OCI-LY3 (cell line): ENCODE data around the gene FAM222B.

Experiments
- H2AFZ ChIP-seq: fragments of 200-600, 300-600 bp; shearing (Covaris generic); 2 replicates; pipeline ENCODE4 v1.6.0; 2014; ENCODE audit warnings: antibody characterized with exemption, low read depth, low read length
- H3K27ac ChIP-seq: fragments of 200-600, 300-600 bp; sonication (generic); 2 replicates; pipeline ENCODE4 v1.5.1; 2014; ENCODE audit warnings: mild to moderate bottlenecking, low read length, moderate library complexity, mixed read lengths
- H3K27me3 ChIP-seq: fragments of 200-600, 300-600 bp; sonication (generic); 2 replicates; pipeline ENCODE4 v1.6.1; 2014; ENCODE audit warnings: low read depth, low read length, mixed read lengths
- H3K36me3 ChIP-seq: fragments of 200-600, 300-600 bp; sonication (generic); replicated peaks from 2 replicates; pipeline ENCODE3; 2014; ENCODE audit warnings: low read depth, low read length, mixed read lengths
- H3K4me1 ChIP-seq: fragments of 300-600, 200-600 bp; sonication (generic); 2 replicates; pipeline ENCODE4 v1.6.1; 2014; ENCODE audit warnings: low read length, mixed read lengths
- H3K4me2 ChIP-seq: fragments of 200-600, 300-600 bp; sonication (generic); 2 replicates; pipeline ENCODE4 v1.6.1; 2014; ENCODE audit warnings: low read length, mixed read lengths
- H3K4me3 ChIP-seq: fragments of 300-600, 200-600 bp; sonication (generic); 2 replicates; pipeline ENCODE4 v1.5.1; 2014; ENCODE audit warnings: antibody characterized with exemption, mild to moderate bottlenecking, low read length, moderate library complexity
- H3K79me2 ChIP-seq: fragments of 300-600, 200-600 bp; shearing (Covaris generic); 2 replicates; pipeline ENCODE4 v1.6.1; 2014; ENCODE audit warnings: mild to moderate bottlenecking, low read length, mixed read lengths
- H3K9ac ChIP-seq: fragments of 300-600, 200-600 bp; shearing (Covaris generic); 2 replicates; pipeline ENCODE4 v1.6.0; 2014; ENCODE audit warnings: mild to moderate bottlenecking, low read length, moderate library complexity
- H3K9me3 ChIP-seq: fragments of 200-600, 300-600 bp; shearing (Covaris generic); 2 replicates; pipeline ENCODE4 v1.6.1; 2014; ENCODE audit warnings: low read length, mixed read lengths; ENCODE audit not compliant: insufficient read depth
- H4K20me1 ChIP-seq: fragments of 200-600, 300-600 bp; sonication (generic); 2 replicates; pipeline ENCODE4 v1.6.1; 2016; ENCODE audit warnings: low read length, mixed read lengths; ENCODE audit not compliant: insufficient read depth
- EZH2phosphoT487 ChIP-seq: fragments of 200-600 bp; shearing (Covaris generic); IDR thresholded peaks from 2 replicates; pipeline ENCODE4 v1.6.1; 2018; ENCODE audit warnings: antibody characterized with exemption, mixed run types, low read depth
- TF ChIP-seq, protein P1 (sequence below): fragments of 200-600, 300-600 bp; sonication (generic); IDR thresholded peaks from 2 replicates; pipeline ENCODE4 v1.5.1; 2014; ENCODE audit warnings: antibody characterized with exemption, low read length, low read depth

The FAM222B gene

DNA sequence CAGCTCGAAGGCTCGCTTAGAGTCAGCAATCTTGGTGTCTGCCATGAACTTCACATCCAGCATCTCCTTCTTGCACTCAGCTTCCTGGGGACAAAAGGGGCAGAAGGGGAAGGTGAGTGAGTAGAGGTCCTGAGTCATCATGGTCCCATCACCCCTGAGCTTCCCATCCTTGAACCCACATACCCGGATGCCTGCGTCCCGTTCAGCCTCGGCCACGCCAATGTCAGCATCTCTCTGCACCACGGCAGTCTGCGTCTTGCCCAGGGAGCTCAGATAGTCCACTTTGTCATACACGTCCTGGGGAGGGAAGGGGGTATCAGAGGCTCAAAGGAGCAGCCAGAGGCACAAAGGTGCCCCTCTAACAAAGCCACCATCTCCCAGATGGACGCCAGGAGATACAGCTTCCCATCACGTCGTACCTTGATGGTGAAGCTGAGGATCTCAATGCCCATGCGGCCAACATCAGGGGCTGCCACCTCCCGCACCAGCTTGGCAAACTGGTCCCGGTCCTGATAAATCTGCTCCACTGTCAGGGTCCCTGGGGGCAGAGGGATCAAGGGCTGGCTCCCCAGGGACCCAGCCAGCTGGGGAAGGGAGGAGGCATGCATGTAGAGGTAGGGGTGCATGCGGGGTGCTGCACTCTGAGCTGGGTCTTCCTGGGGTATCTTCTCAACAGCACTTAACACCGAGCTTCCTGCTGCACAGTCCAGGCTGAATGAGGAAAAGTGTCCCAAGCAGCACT lies 39.7 kb upstream of the FAM222B start:
- no peaks in the 10 kb centered on the region for H4K20me1 ChIP-seq
- H3K4me2 ChIP-seq = no peak overlapping the region
- H3K79me2 ChIP-seq = no peaks in the 10 kb centered on the region
- H3K9me3 ChIP-seq = no peaks in the 10 kb centered on the region
- TF ChIP-seq, protein P1, sequence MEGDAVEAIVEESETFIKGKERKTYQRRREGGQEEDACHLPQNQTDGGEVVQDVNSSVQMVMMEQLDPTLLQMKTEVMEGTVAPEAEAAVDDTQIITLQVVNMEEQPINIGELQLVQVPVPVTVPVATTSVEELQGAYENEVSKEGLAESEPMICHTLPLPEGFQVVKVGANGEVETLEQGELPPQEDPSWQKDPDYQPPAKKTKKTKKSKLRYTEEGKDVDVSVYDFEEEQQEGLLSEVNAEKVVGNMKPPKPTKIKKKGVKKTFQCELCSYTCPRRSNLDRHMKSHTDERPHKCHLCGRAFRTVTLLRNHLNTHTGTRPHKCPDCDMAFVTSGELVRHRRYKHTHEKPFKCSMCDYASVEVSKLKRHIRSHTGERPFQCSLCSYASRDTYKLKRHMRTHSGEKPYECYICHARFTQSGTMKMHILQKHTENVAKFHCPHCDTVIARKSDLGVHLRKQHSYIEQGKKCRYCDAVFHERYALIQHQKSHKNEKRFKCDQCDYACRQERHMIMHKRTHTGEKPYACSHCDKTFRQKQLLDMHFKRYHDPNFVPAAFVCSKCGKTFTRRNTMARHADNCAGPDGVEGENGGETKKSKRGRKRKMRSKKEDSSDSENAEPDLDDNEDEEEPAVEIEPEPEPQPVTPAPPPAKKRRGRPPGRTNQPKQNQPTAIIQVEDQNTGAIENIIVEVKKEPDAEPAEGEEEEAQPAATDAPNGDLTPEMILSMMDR = no peak
- TF ChIP-seq EZH2phosphoT487 = no peak
- peaks cover 31% of the 10 kb centered on the region for H3K36me3 ChIP-seq
- no peak overlapping the region for H2AFZ ChIP-seq
- no peaks in the 10 kb centered on the region for H3K27me3 ChIP-seq
- no peak overlapping the region for H3K4me3 ChIP-seq
- H3K9ac ChIP-seq = no peak overlapping the region
- H3K4me1 ChIP-seq = peaks cover 6% of the 10 kb centered on the region
- H3K27ac ChIP-seq = no peak overlapping the region

DNA sequence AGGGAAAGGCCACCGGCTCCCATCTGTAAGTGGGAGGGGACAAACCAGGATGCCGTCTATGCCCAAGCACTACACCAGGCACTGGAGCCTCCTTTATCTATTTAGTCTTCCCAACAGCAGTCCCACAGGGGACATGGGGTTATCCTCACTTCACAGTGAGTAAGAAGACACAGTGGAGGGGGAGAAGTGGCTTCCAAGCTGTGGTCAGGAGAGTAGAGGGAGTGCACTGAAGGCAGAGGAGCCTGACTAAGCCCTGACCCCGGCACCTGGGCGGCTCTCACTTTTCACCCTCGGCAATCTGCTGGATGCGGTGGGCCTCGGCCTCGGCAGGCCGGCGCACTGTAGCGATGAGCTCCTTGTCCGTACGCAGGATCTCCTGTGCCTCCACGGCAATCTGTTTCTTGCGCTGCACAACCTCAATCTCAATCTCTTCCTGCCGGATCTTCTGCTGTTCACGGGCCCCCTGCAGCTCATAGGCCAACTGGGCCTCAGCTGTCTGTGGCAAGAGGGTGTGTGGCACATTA lies 39.0 kb upstream of the FAM222B start:
- Histone ChIP-seq H3K27me3 (no peaks in the 10 kb centered on the region), H3K4me3 (no peak overlapping the region), H3K79me2 (no peaks in the 10 kb centered on the region), H3K9ac (no peak overlapping the region), H2AFZ (no peak overlapping the region), H3K4me2 (no peak overlapping the region), H3K4me1 (0 out of 2 replicates have a peak, but pooled peaks cover under 1% of the 10 kb centered on the region), H3K27ac (no peak overlapping the region), H4K20me1 (no peaks in the 10 kb centered on the region), H3K36me3 (peaks cover 31% of the 10 kb centered on the region), H3K9me3 (no peaks in the 10 kb centered on the region)
- TF ChIP-seq EZH2phosphoT487 = no peak
- TF ChIP-seq, protein P1 = no peak

DNA sequence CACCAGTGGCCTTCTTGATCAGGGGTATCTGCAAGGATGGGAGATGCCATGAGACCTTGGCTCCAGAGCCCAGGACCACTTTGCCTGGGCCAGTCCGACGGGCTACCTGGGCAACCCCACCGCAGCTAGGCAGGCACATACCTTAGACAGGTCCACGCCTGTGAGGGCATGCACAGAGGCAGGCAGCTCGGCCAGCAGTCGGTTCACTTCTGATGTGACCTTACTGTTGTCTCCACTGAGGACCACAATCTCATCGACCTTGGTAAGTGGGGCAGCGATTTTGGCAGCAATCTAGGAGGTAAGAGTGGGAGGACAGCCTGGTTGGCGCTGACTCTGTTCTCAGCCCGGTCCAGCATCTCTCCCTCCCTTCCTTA lies 38.0 kb upstream of the FAM222B start:
- no peaks in the 10 kb centered on the region for H3K9me3 ChIP-seq
- no peak overlapping the region for H3K4me3 ChIP-seq
- H3K79me2 ChIP-seq = no peaks in the 10 kb centered on the region
- H3K4me1 ChIP-seq = peaks cover 11% of the 10 kb centered on the region
- no peaks in the 10 kb centered on the region for H4K20me1 ChIP-seq
- H2AFZ ChIP-seq = no peak overlapping the region
- no peaks in the 10 kb centered on the region for H3K27me3 ChIP-seq
- peaks cover 29% of the 10 kb centered on the region for H3K36me3 ChIP-seq
- no peak for TF ChIP-seq EZH2phosphoT487
- TF ChIP-seq, protein P1 = no peak
- H3K27ac ChIP-seq = no peak overlapping the region
- H3K4me2 ChIP-seq = no peak overlapping the region
- no peak overlapping the region for H3K9ac ChIP-seq

DNA sequence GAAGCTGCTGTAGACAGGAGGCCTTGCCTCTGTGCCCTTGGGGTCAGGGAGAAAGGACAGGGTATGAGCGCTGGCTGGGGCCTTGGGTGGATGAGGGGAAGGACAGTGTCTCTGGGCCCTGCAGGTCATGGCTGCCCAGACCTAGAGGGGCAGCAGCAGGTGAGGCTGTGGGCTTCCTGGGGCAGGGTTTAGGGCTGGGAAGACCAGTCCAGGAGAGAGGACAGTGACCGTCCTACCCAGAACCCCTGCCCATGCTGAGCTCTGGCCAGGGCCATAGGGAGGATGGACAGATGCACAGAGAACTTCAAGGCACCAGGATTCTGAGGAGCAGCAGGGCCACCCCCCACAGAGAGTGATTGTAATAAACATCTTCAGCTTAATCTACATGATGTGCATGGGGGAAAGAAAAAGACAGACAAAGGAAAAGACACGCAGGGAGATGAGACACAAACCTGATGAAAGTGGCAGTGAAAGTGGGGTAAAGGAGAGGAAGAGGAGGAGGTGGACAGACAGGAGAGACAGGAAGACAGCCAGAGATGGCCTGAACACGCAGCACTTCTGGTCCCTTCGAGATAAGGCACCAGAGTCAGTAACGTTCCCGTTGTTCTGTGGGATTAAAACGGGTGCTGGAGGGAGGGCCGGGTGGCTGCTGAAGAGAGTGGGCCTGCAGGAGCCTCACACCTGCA lies 37.4 kb upstream of the FAM222B start:
- H3K4me3 ChIP-seq = no peak overlapping the region
- no peak overlapping the region for H3K27ac ChIP-seq
- no peaks in the 10 kb centered on the region for H3K9me3 ChIP-seq
- no peaks in the 10 kb centered on the region for H3K27me3 ChIP-seq
- no peak overlapping the region for H2AFZ ChIP-seq
- H3K9ac ChIP-seq = no peak overlapping the region
- no peaks in the 10 kb centered on the region for H3K79me2 ChIP-seq
- H3K4me2 ChIP-seq = no peak overlapping the region
- H3K36me3 ChIP-seq = peaks cover 25% of the 10 kb centered on the region
- H3K4me1 ChIP-seq = peaks cover 11% of the 10 kb centered on the region
- TF ChIP-seq, protein P1 = no peak
- no peak for TF ChIP-seq EZH2phosphoT487
- no peaks in the 10 kb centered on the region for H4K20me1 ChIP-seq
